ENCODE results near the gene LLGL2. TPM values are rescaled to one million over a fixed set of nuclear protein-coding genes. Genes with fewer than 3 reads are reported as not detected.

Gene LLGL2
- total RNA-seq, 6 experiments from 2014 or later, result 0.14 to 0.55 (median 0.46) TPM

DNA sequence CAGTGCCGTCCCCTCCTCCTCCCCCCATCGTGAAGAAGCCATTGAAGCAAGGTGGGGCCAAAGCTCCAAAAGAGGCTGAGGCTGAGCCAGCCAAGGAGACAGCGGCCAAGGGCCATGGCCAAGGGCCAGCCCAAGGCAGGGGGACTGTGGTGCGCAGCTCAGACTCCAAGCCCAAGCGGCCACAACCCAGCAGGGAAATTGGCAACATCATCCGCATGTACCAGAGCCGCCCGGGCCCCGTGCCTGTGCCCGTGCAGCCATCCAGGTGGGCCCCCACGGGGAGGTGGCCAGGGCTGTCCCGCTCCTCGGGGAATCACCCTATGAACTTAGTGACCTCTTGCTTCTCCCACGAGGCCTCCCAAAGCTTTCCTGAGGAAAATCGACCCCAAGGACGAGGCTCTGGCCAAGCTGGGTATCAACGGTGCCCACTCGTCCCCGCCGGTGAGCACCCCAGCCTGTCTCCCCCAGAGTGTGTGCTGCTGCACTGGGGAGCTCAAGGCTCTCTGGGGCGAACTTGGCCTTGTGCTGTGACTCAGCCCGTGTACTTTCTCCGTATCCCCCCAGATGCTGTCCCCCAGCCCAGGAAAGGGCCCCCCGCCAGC is 91.1 kb downstream of the LLGL2 start:
- peaks cover 16% of the 10 kb centered on the region for H3K27me3 Mint-ChIP-seq (ENCODE audit: insufficient read depth)
- no peak overlapping the region for H3K27ac Mint-ChIP-seq
- no peaks in the 10 kb centered on the region for H3K4me1 Mint-ChIP-seq (ENCODE audit: low read depth)
- TF ChIP-seq, protein P1, sequence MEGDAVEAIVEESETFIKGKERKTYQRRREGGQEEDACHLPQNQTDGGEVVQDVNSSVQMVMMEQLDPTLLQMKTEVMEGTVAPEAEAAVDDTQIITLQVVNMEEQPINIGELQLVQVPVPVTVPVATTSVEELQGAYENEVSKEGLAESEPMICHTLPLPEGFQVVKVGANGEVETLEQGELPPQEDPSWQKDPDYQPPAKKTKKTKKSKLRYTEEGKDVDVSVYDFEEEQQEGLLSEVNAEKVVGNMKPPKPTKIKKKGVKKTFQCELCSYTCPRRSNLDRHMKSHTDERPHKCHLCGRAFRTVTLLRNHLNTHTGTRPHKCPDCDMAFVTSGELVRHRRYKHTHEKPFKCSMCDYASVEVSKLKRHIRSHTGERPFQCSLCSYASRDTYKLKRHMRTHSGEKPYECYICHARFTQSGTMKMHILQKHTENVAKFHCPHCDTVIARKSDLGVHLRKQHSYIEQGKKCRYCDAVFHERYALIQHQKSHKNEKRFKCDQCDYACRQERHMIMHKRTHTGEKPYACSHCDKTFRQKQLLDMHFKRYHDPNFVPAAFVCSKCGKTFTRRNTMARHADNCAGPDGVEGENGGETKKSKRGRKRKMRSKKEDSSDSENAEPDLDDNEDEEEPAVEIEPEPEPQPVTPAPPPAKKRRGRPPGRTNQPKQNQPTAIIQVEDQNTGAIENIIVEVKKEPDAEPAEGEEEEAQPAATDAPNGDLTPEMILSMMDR (IDR thresholded peaks at IDR 0.05), result no peak
- no peaks in the 10 kb centered on the region for H3K36me3 Mint-ChIP-seq (ENCODE audit: low read depth)
- no peak overlapping the region for H3K4me3 Mint-ChIP-seq
- H3K9me3 Mint-ChIP-seq, result no peaks in the 10 kb centered on the region
- no peak for DNase-seq

DNA sequence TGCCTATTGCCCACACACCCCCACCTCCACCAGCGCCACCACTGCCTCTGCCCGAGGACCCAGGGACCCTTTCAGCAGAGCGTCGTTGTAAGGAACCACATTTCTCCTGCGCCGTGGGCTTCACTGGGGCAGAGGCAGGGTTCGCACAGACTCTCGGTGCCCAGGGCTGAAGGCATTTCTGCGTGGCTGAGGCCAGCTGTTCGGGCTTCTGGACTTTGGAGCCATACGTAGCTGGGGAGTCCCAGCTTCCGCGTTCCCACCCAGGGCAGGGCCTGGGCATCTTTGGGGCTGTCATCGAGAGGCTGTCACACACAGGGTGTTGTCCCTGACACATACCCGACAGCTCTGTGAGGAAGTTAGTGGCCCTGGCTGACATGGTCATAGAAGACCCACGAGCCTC is 91.7 kb downstream of the LLGL2 start:
- H3K4me3 Mint-ChIP-seq, result no peak overlapping the region

DNA sequence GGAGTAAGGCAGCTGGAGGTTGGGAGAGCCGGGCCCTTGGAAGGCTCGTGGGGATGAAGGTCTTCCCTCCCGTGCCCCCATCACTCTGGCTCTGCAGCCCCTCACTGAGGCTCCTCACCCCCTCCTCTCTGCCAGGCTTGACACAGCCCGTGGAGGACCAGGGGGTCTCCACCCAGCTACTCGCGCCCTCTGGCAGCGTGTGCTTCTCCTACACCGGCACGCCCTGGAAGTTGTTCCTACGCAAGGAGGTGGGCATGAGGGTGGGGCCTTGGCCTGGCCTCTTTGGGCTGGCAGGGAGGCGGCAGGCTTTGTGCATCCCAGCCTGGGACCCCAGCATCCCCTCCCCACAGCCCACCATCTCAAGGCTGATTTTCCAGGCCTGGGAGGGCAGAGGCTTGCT is 92.2 kb downstream of the LLGL2 start:
- H3K4me1 Mint-ChIP-seq (ENCODE audit: low read depth), result peaks cover 8% of the 10 kb centered on the region
- no peak overlapping the region for H3K4me3 Mint-ChIP-seq
- no peak overlapping the region for H3K27ac Mint-ChIP-seq
- no peaks in the 10 kb centered on the region for H3K9me3 Mint-ChIP-seq
- TF ChIP-seq, protein P1 (IDR thresholded peaks at IDR 0.05), result no peak
- no peaks in the 10 kb centered on the region for H3K36me3 Mint-ChIP-seq (ENCODE audit: low read depth)
- peaks cover 14% of the 10 kb centered on the region for H3K27me3 Mint-ChIP-seq (ENCODE audit: insufficient read depth)
- DNase-seq, result no peak

More for the DNA sequence above, 91.7 kb downstream of the LLGL2 start:
- peaks cover 15% of the 10 kb centered on the region for H3K27me3 Mint-ChIP-seq (ENCODE audit: insufficient read depth)
- H3K4me1 Mint-ChIP-seq (ENCODE audit: low read depth), result peaks cover 4% of the 10 kb centered on the region
- H3K27ac Mint-ChIP-seq, result no peak overlapping the region
- no peak for DNase-seq
- no peaks in the 10 kb centered on the region for H3K9me3 Mint-ChIP-seq
- no peaks in the 10 kb centered on the region for H3K36me3 Mint-ChIP-seq (ENCODE audit: low read depth)
- TF ChIP-seq, protein P1 (IDR thresholded peaks at IDR 0.05), result no peak

DNA sequence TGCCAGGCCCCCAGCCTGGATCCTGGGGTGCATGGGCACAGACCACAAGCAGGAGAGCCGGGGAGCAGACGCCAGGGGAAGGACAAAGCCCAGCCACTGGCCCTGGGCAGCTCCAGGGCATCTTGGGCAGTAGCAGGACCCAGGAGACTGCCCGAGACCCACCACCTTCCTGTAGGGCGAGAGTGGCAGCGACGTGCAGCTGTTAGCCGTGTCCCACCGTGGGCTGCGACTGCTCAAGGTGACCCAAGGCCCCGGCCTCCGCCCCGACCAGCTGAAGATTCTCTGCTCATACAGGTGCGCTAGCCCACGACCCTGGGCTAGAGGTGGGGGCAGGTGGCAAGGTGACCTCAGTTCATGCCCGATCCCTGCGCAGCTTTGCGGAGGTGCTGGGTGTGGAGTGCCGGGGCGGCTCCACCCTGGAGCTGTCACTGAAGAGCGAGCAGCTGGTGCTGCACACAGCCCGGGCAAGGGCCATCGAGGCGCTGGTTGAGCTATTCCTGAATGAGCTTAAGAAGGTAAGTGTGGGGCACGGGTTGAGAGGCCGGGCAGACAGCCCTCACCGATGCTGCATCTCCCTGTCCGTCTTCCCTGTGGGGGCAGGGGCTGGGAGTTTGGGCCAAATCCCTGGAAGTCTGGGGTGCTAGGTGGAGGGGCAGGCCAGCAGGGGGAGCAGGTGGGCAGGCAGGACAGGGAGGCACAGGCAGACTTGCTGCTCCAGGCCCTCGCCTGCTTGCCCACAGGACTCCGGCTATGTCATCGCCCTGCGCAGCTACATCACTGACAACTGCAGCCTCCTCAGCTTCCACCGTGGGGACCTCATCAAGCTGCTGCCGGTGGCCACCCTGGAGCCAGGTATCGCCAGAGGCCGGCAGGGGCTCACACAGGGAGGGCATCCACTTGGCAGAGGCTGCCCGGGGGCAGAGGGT is 94.3 kb downstream of the LLGL2 start:
- no peaks in the 10 kb centered on the region for H3K36me3 Mint-ChIP-seq (ENCODE audit: low read depth)
- TF ChIP-seq, protein P1 (IDR thresholded peaks at IDR 0.05), result peak; percentile 75
- H3K4me1 Mint-ChIP-seq (ENCODE audit: low read depth), result peaks cover 10% of the 10 kb centered on the region
- DNase-seq, result peak; percentile 13
- peaks cover 11% of the 10 kb centered on the region for H3K27me3 Mint-ChIP-seq (ENCODE audit: insufficient read depth)
- H3K9me3 Mint-ChIP-seq, result no peaks in the 10 kb centered on the region
- no peak overlapping the region for H3K27ac Mint-ChIP-seq
- no peak overlapping the region for H3K4me3 Mint-ChIP-seq

DNA sequence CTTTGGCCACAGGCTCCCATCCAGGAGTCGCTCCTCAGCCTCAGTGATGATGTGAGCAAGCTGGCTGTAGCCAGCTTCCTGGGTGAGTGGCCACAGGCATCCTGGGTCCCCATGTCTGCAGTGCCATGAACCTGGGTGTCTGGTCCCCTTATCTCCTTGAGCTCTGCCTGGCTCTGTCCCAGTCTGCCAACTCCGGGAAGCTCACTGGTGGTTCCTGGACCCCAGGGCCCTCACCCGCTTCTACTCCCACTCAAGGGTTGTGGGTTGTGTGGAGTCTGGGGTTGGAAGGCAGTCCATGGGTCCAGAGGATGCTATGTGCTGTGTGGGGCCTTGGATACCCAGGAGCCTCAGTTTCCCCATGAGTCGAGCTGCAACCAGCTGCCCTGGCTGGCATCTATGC is 96.0 kb downstream of the LLGL2 start:
- H3K4me1 Mint-ChIP-seq (ENCODE audit: low read depth), result peaks cover 10% of the 10 kb centered on the region
- H3K27me3 Mint-ChIP-seq (ENCODE audit: insufficient read depth), result peaks cover 11% of the 10 kb centered on the region
- H3K27ac Mint-ChIP-seq, result no peak overlapping the region
- no peak for DNase-seq
- TF ChIP-seq, protein P1 (IDR thresholded peaks at IDR 0.05), result no peak
- H3K9me3 Mint-ChIP-seq, result no peaks in the 10 kb centered on the region
- no peak overlapping the region for H3K4me3 Mint-ChIP-seq
- no peaks in the 10 kb centered on the region for H3K36me3 Mint-ChIP-seq (ENCODE audit: low read depth)

Measured in HFFc6 (cell line).